ENCODE data around the gene CPD.

Gene CPD

GRCh38 chr17:30378825-30379302 lies at the start of gene CPD:
CPD (plus strand) TSS chr17:30378927; CDS start chr17:30378981, 54 bp downstream.
- no peak for TF ChIP-seq GATA3 (IDR thresholded peaks at IDR 0.05; ENCODE audit: low read depth, low read length)
- no peak for TF ChIP-seq GATA2 (IDR thresholded peaks at IDR 0.05; ENCODE audit: low read depth, low read length)

GRCh38 chr17:30332057-30332542 lies 46.6 kb upstream of the CPD start:
- TF ChIP-seq GATA2 (IDR thresholded peaks at IDR 0.05; ENCODE audit: low read depth, low read length) (no peak), GATA3 (IDR thresholded peaks at IDR 0.05; ENCODE audit: low read depth, low read length) (no peak)

- no peak for TF ChIP-seq GATA2 (IDR thresholded peaks at IDR 0.05; ENCODE audit: low read depth, low read length)
- no peak for TF ChIP-seq GATA3 (IDR thresholded peaks at IDR 0.05; ENCODE audit: low read depth, low read length)
Observed at GRCh38 chr17:30333503-30334360, 45.0 kb upstream of the CPD start, which contains the start of gene TMIGD1. TMIGD1 (minus strand) TSS chr17:30334057; CDS start chr17:30332133, 1,924 bp downstream.

- no peak for TF ChIP-seq GATA3 (IDR thresholded peaks at IDR 0.05; ENCODE audit: low read depth, low read length)
- TF ChIP-seq GATA2 (IDR thresholded peaks at IDR 0.05; ENCODE audit: low read depth, low read length) = no peak
Observed at GRCh38 chr17:30334421-30334820, 44.3 kb upstream of the CPD start.

- TF ChIP-seq GATA2 (IDR thresholded peaks at IDR 0.05; ENCODE audit: low read depth, low read length) (no peak), GATA3 (IDR thresholded peaks at IDR 0.05; ENCODE audit: low read depth, low read length) (no peak)
Observed at GRCh38 chr17:30336369-30337171, 42.2 kb upstream of the CPD start.

- no peak for TF ChIP-seq GATA3 (IDR thresholded peaks at IDR 0.05; ENCODE audit: low read depth, low read length)
Observed at GRCh38 chr17:30337393-30337999, 41.2 kb upstream of the CPD start.

- no peak for TF ChIP-seq GATA2 (IDR thresholded peaks at IDR 0.05; ENCODE audit: low read depth, low read length)
- TF ChIP-seq GATA3 (IDR thresholded peaks at IDR 0.05; ENCODE audit: low read depth, low read length) = no peak
Observed at GRCh38 chr17:30339086-30339485, 39.6 kb upstream of the CPD start.

GRCh38 chr17:30340801-30341356 lies 37.8 kb upstream of the CPD start:
- TF ChIP-seq GATA3 (IDR thresholded peaks at IDR 0.05; ENCODE audit: low read depth, low read length) = no peak
- TF ChIP-seq GATA2 (IDR thresholded peaks at IDR 0.05; ENCODE audit: low read depth, low read length) = no peak

GRCh38 chr17:30341703-30342249 lies 37.0 kb upstream of the CPD start:
- TF ChIP-seq GATA2 (IDR thresholded peaks at IDR 0.05; ENCODE audit: low read depth, low read length) (no peak), GATA3 (IDR thresholded peaks at IDR 0.05; ENCODE audit: low read depth, low read length) (no peak)

- TF ChIP-seq GATA2 (IDR thresholded peaks at IDR 0.05; ENCODE audit: low read depth, low read length) (no peak), GATA3 (IDR thresholded peaks at IDR 0.05; ENCODE audit: low read depth, low read length) (no peak)
Observed at GRCh38 chr17:30343796-30344195, 34.9 kb upstream of the CPD start.

- TF ChIP-seq GATA3 (IDR thresholded peaks at IDR 0.05; ENCODE audit: low read depth, low read length) = no peak
- no peak for TF ChIP-seq GATA2 (IDR thresholded peaks at IDR 0.05; ENCODE audit: low read depth, low read length)
Observed at GRCh38 chr17:30344283-30345088, 34.2 kb upstream of the CPD start.

GRCh38 chr17:30345089-30345433 lies 33.7 kb upstream of the CPD start:
- TF ChIP-seq GATA2 (IDR thresholded peaks at IDR 0.05; ENCODE audit: low read depth, low read length) = no peak
- TF ChIP-seq GATA3 (IDR thresholded peaks at IDR 0.05; ENCODE audit: low read depth, low read length) = no peak
